Measurements from ENCODE around the gene KIF7. TPM values are rescaled to one million over a fixed set of nuclear protein-coding genes. Genes with fewer than 3 reads are reported as not detected.

The KIF7 gene
- polyA plus RNA-seq, 3 donors = not detected

- WGBS (ENCODE audit: insufficient coverage) = no CpG with 5 or more reads among the region's 3 CpGs
- Histone ChIP-seq H3K27ac (ENCODE audit: low read depth in 1 of 2, low read length in 2 of 2) (no peak overlapping the region), H3K9ac (ENCODE audit: insufficient read depth, low read length, poor library complexity, severe bottlenecking) (no peak overlapping the region), H3K4me2 (replicated peaks; ENCODE audit: extremely low read depth, low read length, poor library complexity, severe bottlenecking) (no peak overlapping the region), H3K27me3 (ENCODE audit: control insufficient read depth in 2 of 2, insufficient read depth in 2 of 2, low read length in 2 of 2) (peaks cover 5 to 17% of the 10 kb centered on the region in 2 donors), H3K4me3 (replicated peaks in 1 of 3; ENCODE audit: low read depth in 2 of 3, low read length in 3 of 3) (no peak overlapping the region), H3K79me2 (ENCODE audit: insufficient read depth, low read length) (no peaks in the 10 kb centered on the region), H4K20me1 (ENCODE audit: insufficient read depth, low read length) (no peaks in the 10 kb centered on the region), H2AFZ (ENCODE audit: insufficient read depth, low read depth, low read length, poor library complexity, severe bottlenecking) (no peak overlapping the region), H3K9me3 (replicated peaks in 1 of 2; ENCODE audit: control insufficient read depth in 1 of 2, insufficient read depth in 1 of 2, low read length in 2 of 2) (no peaks in the 10 kb centered on the region), H3K36me3 (replicated peaks in 1 of 2; ENCODE audit: control insufficient read depth in 1 of 2, insufficient read depth in 2 of 2, low read length in 2 of 2) (no peaks in the 10 kb centered on the region), H3K4me1 (ENCODE audit: control insufficient read depth in 1 of 2, insufficient read depth in 2 of 2, low read length in 2 of 2) (peaks cover 6% of the 10 kb centered on the region in 2 donors)
- Mint-ChIP-seq H3K27ac (no peak overlapping the region), H3K27me3 (ENCODE audit: low read depth in 3 of 3) (peaks cover 12 to 20% (median 18%) of the 10 kb centered on the region in 3 donors), H3K4me3 (no peak overlapping the region), H3K36me3 (peaks cover 0 to 3% of the 10 kb centered on the region in 2 donors), H3K4me1 (peaks cover 4% of the 10 kb centered on the region), H3K9me3 (peaks cover 0 to 6% (median 0%) of the 10 kb centered on the region in 7 donors)
- intact Hi-C loops (cut with micrococcal nuclease) = no loop called here
- DNase-seq = no peak
- TF ChIP-seq CTCF (IDR thresholded peaks at IDR 0.05) = no peak
Observed at GRCh38 chr15:89668171-89668570, 12.9 kb upstream of the KIF7 start.

GRCh38 chr15:89667706-89667960 lies 12.4 kb upstream of the KIF7 start:
- H3K9ac ChIP-seq (ENCODE audit: insufficient read depth, low read length, poor library complexity, severe bottlenecking) = no peak overlapping the region
- no peak for TF ChIP-seq CTCF (IDR thresholded peaks at IDR 0.05)
- Mint-ChIP-seq H3K36me3 (peaks cover 0 to 3% of the 10 kb centered on the region in 2 donors), H3K27me3 (ENCODE audit: low read depth in 3 of 3) (peaks cover 12 to 22% (median 18%) of the 10 kb centered on the region in 3 donors), H3K4me3 (no peak overlapping the region), H3K27ac (no peak overlapping the region), H3K9me3 (peaks cover 0 to 6% (median 0%) of the 10 kb centered on the region in 7 donors), H3K4me1 (peaks cover 8% of the 10 kb centered on the region)
- no peaks in the 10 kb centered on the region for H3K36me3 ChIP-seq (replicated peaks in 1 of 2; ENCODE audit: control insufficient read depth in 1 of 2, insufficient read depth in 2 of 2, low read length in 2 of 2)
- H3K27me3 ChIP-seq (ENCODE audit: control insufficient read depth in 2 of 2, insufficient read depth in 2 of 2, low read length in 2 of 2) = peaks cover 5 to 17% of the 10 kb centered on the region in 2 donors
- DNase-seq = no peak
- no peak overlapping the region for H3K4me2 ChIP-seq (replicated peaks; ENCODE audit: extremely low read depth, low read length, poor library complexity, severe bottlenecking)
- H3K27ac ChIP-seq (ENCODE audit: low read depth in 1 of 2, low read length in 2 of 2) = no peak overlapping the region
- no peaks in the 10 kb centered on the region for H4K20me1 ChIP-seq (ENCODE audit: insufficient read depth, low read length)
- intact Hi-C loops (cut with micrococcal nuclease) = no loop called here
- peaks cover 6% of the 10 kb centered on the region in 2 donors for H3K4me1 ChIP-seq (ENCODE audit: control insufficient read depth in 1 of 2, insufficient read depth in 2 of 2, low read length in 2 of 2)
- 100% methylated on average over 3 of the region's 7 CpGs for WGBS (ENCODE audit: insufficient coverage)
- no peak overlapping the region for H3K4me3 ChIP-seq (replicated peaks in 1 of 3; ENCODE audit: low read depth in 2 of 3, low read length in 3 of 3)
- H3K9me3 ChIP-seq (replicated peaks in 1 of 2; ENCODE audit: control insufficient read depth in 1 of 2, insufficient read depth in 1 of 2, low read length in 2 of 2) = no peaks in the 10 kb centered on the region
- H3K79me2 ChIP-seq (ENCODE audit: insufficient read depth, low read length) = no peaks in the 10 kb centered on the region
- H2AFZ ChIP-seq (ENCODE audit: insufficient read depth, low read depth, low read length, poor library complexity, severe bottlenecking) = no peak overlapping the region
